DOHH2 (cell line): ENCODE measurements around the gene POLR3A.

Source experiments
- CTCF ChIP-seq: fragments of 200-600 bp; sonication (generic); IDR thresholded peaks from one replicate; pipeline ENCODE4 v1.5.1; 2014; ENCODE audit warnings: antibody characterized with exemption, mild to moderate bottlenecking, low read depth, low read length; ENCODE audit not compliant: poor library complexity, severe bottlenecking
- EZH2phosphoT487 ChIP-seq: fragments of 200-600 bp; sonication (generic); IDR thresholded peaks from 2 replicates; pipeline ENCODE4 v1.6.1; 2017; ENCODE audit warnings: borderline replicate concordance, mild to moderate bottlenecking, antibody characterized with exemption, low read length, moderate library complexity, mixed read lengths

DNA sequence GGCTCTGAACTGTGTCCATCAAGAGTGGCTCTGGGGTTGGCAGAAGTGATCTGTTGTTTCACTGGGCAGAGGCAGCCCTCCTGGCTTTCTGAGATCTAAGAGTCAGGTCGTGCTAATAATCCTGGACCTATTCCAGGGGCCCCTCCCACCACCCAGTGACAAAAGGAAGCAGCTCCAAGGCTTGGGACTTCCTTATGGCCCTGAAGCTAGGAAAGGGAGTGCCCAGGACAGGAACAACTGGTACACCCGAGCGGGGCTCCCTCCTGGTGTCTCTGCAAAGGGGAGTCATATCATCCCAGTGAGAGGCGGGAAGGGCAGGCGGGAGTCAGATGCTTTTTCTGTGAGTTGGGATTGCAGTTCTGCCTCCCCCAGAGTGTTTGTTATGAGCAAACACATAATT is 36.7 kb upstream of the POLR3A start:
- no peak for TF ChIP-seq CTCF
- no peak for TF ChIP-seq EZH2phosphoT487
